SK-N-SH (cell line): ENCODE data around the gene PRM1. TPM values are rescaled to one million over a fixed set of nuclear protein-coding genes. Genes with fewer than 3 reads are reported as not detected.
A peak's percentile ranks its signal among the peaks of the same experiment; 100 is the strongest.

Source experiments
- CTCF ChIA-PET: fragments of 300-600, 350-600 bp; formaldehyde crosslinking; extraction: SDS; loops from one replicate; lab custom pipeline; 2021; lab: Yijun Ruan, JAX
- POLR2A ChIA-PET: fragments of 350-600 bp; sonication (Branson Sonifier 250); formaldehyde crosslinking; extraction: SDS; loops from one replicate; lab custom pipeline; 2020; ENCODE audit warnings: antibody characterized with exemption, inconsistent platforms; lab: Yijun Ruan, JAX
- DNase-seq: peaks from one replicate; pipeline ENCODE4 v3.0.0; 2012
- H2AFZ ChIP-seq: fragments of 200-600 bp; sonication (generic); 2 replicates; pipeline ENCODE4 v1.8.1; 2016; ENCODE audit warnings: antibody characterized with exemption, mild to moderate bottlenecking, low read depth
- H3F3A ChIP-seq: fragments of 200-600 bp; sonication (generic); replicated peaks from 2 replicates; pipeline ENCODE3; 2016; ENCODE audit warnings: antibody characterized with exemption, mild to moderate bottlenecking; ENCODE audit not compliant: insufficient read depth
- H3K27ac ChIP-seq, 2 experiments: fragments of 200-500 bp in 1 of 2; fragments of 200-600 bp in 1 of 2; sonication (Bioruptor generic) in 1 of 2; sonication (generic), shearing (Covaris generic) in 1 of 2; 2 replicates each; pipeline versions ENCODE4 v1.5.1 to v1.6.1; 2014 to 2016; ENCODE audit warnings: low read depth in 2 of 2, inconsistent platforms in 1 of 2, low read length in 1 of 2, mild to moderate bottlenecking in 1 of 2, mixed read lengths in 1 of 2
- H3K27me3 ChIP-seq: fragments of 200-600 bp; sonication (generic), shearing (Covaris generic); 2 replicates; pipeline ENCODE4 v1.6.1; 2016; ENCODE audit warnings: mixed run types; ENCODE audit not compliant: insufficient read depth
- H3K36me3 ChIP-seq, 2 experiments: fragments of 200-500 bp in 1 of 2; fragments of 200-600 bp in 1 of 2; sonication (Bioruptor generic) in 1 of 2; sonication (generic) in 1 of 2; replicated peaks in 1 of 2; 2 replicates each; pipeline versions ENCODE3 to v1.5.1; 2014 to 2016; ENCODE audit warnings: low read length in 1 of 2, mild to moderate bottlenecking in 1 of 2; ENCODE audit not compliant: insufficient read depth in 2 of 2, control insufficient read depth in 1 of 2
- H3K4me1 ChIP-seq, 2 experiments: fragments of 200-500 bp in 1 of 2; fragments of 200-600 bp in 1 of 2; sonication (Bioruptor generic) in 1 of 2; sonication (generic), shearing (Covaris generic) in 1 of 2; 2 replicates each; pipeline versions ENCODE4 v1.5.1 to v1.6.1; 2014 to 2016; ENCODE audit warnings: low read depth in 1 of 2, low read length in 1 of 2, mixed run types in 1 of 2; ENCODE audit not compliant: insufficient read depth in 2 of 2, control insufficient read depth in 1 of 2
- H3K4me2 ChIP-seq: fragments of 200-600 bp; sonication (generic), shearing (Covaris generic); 2 replicates; pipeline ENCODE4 v1.6.1; 2017; ENCODE audit warnings: mixed run types
- H3K4me3 ChIP-seq, 2 experiments: fragments of 200-500 bp in 1 of 2; fragments of 200-600 bp in 1 of 2; sonication (Bioruptor generic) in 1 of 2; sonication (generic), shearing (Covaris generic) in 1 of 2; 2 replicates each; pipeline versions ENCODE4 v1.5.1 to v1.8.1; 2014 to 2016; ENCODE audit warnings: low read depth in 2 of 2, inconsistent platforms in 1 of 2, low read length in 1 of 2, mild to moderate bottlenecking in 1 of 2, mixed read lengths in 1 of 2, moderate library complexity in 1 of 2
- H3K79me2 ChIP-seq: fragments of 200-600 bp; sonication (generic); 2 replicates; pipeline ENCODE4 v1.8.1; 2017; ENCODE audit warnings: mild to moderate bottlenecking; ENCODE audit not compliant: insufficient read depth
- H3K9ac ChIP-seq: fragments of 200-600 bp; sonication (generic); 2 replicates; pipeline ENCODE4 v1.6.1; 2017; ENCODE audit warnings: mixed run types
- H3K9me2 ChIP-seq: fragments of 200-600 bp; sonication (generic); 2 replicates; pipeline ENCODE4 v1.6.1; 2017; ENCODE audit warnings: mixed run types
- H3K9me3 ChIP-seq: fragments of 200-600 bp; sonication (generic); 2 replicates; pipeline ENCODE4 v1.6.1; 2017; ENCODE audit warnings: mixed run types, mild to moderate bottlenecking, moderate library complexity
- H4K20me1 ChIP-seq: fragments of 200-600 bp; sonication (generic); 2 replicates; pipeline ENCODE4 v1.6.1; 2017; ENCODE audit warnings: mild to moderate bottlenecking, mixed run types; ENCODE audit not compliant: insufficient read depth
- JUND ChIP-seq: IDR thresholded peaks from 2 replicates; pipeline ENCODE4 v1.4.0; 2012
- NRF1 ChIP-seq: IDR thresholded peaks from 2 replicates; pipeline ENCODE4 v1.6.1; 2012; ENCODE audit warnings: low read depth, mild to moderate bottlenecking, low read length
- PBX3 ChIP-seq: IDR thresholded peaks from 2 replicates; pipeline ENCODE4; 2012
- POLR2AphosphoS5 ChIP-seq: IDR thresholded peaks from 2 replicates; pipeline ENCODE4 v1.6.1; 2012; ENCODE audit warnings: low read depth, low read length
- RFX5 ChIP-seq: IDR thresholded peaks from 2 replicates; pipeline ENCODE4 v1.6.1; 2012; ENCODE audit warnings: mild to moderate bottlenecking, improper control_type of control experiment, low read length
- SMC3 ChIP-seq: IDR thresholded peaks from 2 replicates; pipeline ENCODE4 v1.6.1; 2012; ENCODE audit warnings: low read depth, low read length, improper control_type of control experiment
- TEAD4 ChIP-seq: IDR thresholded peaks from 2 replicates; pipeline ENCODE4 v1.4.0; 2012; ENCODE audit warnings: mild to moderate bottlenecking, borderline replicate concordance; ENCODE audit not compliant: insufficient read depth
- WGBS: methylation state at CpG from one replicate; pipeline ENCODE4 v1.1.6; 2017; ENCODE audit warnings: low lambda C conversion rate; 5-methylcytosine and 5-hydroxymethylcytosine counted together
- polyA plus RNA-seq, 3 experiments: library from polyadenylated mRNA; depleted of rRNA; stranded (reverse); fragments of >200 nt; gene quantifications; 2 replicates each; pipeline ENCODE4 v1.2.3, GENCODE V29; 2012

Gene PRM1
- polyA plus RNA-seq, 1 of the 3 experiments (the other 2 are of a cell fraction): not detected

- Histone ChIP-seq H3K4me1 (no peaks in the 10 kb centered on the region), H3K4me2 (no peak overlapping the region), H2AFZ (no peak overlapping the region), H3K27ac (no peak overlapping the region), H3K79me2 (no peaks in the 10 kb centered on the region), H3K9me3 (no peaks in the 10 kb centered on the region), H3K9ac (no peak overlapping the region), H3K9me2 (no peaks in the 10 kb centered on the region), H3K27me3 (no peaks in the 10 kb centered on the region), H3K4me3 (no peak overlapping the region), H4K20me1 (no peaks in the 10 kb centered on the region), H3K36me3 (no peaks in the 10 kb centered on the region), H3F3A (no peaks in the 10 kb centered on the region)
- DNase-seq: no peak
- 80% methylated on average over 10 of the region's 10 CpGs for WGBS
- ChIA-PET POLR2A (no interaction called here), CTCF (interaction anchor here (0.7 to 3.8 kb wide), 3 partner anchors 17 to 269 kb away, joined by 3 to 16 read pairs (median 3); partner anchors contain the start of gene SOCS1)
- TF ChIP-seq POLR2AphosphoS5 (no peak), JUND (no peak), TEAD4 (no peak), SMC3 (no peak), RFX5 (no peak), NRF1 (no peak)
These were observed 41.2 kb downstream of the PRM1 start for GRCh38 chr16:11239644-11240632.

- no peak overlapping the region for H3K27ac ChIP-seq
- H2AFZ ChIP-seq: no peak overlapping the region
- H3K36me3 ChIP-seq: no peaks in the 10 kb centered on the region
- no peak for DNase-seq
- H3K27me3 ChIP-seq: no peaks in the 10 kb centered on the region
- no peaks in the 10 kb centered on the region for H3K4me1 ChIP-seq
- WGBS: 90% methylated on average over 14 of the region's 15 CpGs
- ChIA-PET POLR2A (no interaction called here), CTCF (interaction anchor here (1.0 to 1.5 kb wide), 4 partner anchors 14 to 274 kb away, joined by 3 to 4 read pairs (median 4); partner anchors contain the start of gene SOCS1)
- H3K4me2 ChIP-seq: no peak overlapping the region
- no peaks in the 10 kb centered on the region for H3K9me2 ChIP-seq
- H3K9ac ChIP-seq: no peak overlapping the region
- TF ChIP-seq PBX3: 0 out of 2 replicates have a peak, but pooled peaks have one; percentile 16
- no peak for TF ChIP-seq NRF1
- no peaks in the 10 kb centered on the region for H3F3A ChIP-seq
- no peaks in the 10 kb centered on the region for H3K79me2 ChIP-seq
- H4K20me1 ChIP-seq: no peaks in the 10 kb centered on the region
- no peaks in the 10 kb centered on the region for H3K9me3 ChIP-seq
- no peak overlapping the region for H3K4me3 ChIP-seq
These were observed 42.6 kb downstream of the PRM1 start for GRCh38 chr16:11238272-11239202.
